GM19043 (cell line): Measurements from ENCODE around the gene NFIA.
"Not testable (repeated sequence)": the region's sequence is repeated elsewhere in the genome, so short reads cannot be mapped to it uniquely, and the experiment has no call there.

Experiments
- ATAC-seq: cut with Tn5 transposase; IDR thresholded peaks from one replicate; pipeline ENCODE4 v1.9.1; 2021; ENCODE audit warnings: low read depth; ENCODE audit not compliant: unreplicated experiment

Gene NFIA

DNA sequence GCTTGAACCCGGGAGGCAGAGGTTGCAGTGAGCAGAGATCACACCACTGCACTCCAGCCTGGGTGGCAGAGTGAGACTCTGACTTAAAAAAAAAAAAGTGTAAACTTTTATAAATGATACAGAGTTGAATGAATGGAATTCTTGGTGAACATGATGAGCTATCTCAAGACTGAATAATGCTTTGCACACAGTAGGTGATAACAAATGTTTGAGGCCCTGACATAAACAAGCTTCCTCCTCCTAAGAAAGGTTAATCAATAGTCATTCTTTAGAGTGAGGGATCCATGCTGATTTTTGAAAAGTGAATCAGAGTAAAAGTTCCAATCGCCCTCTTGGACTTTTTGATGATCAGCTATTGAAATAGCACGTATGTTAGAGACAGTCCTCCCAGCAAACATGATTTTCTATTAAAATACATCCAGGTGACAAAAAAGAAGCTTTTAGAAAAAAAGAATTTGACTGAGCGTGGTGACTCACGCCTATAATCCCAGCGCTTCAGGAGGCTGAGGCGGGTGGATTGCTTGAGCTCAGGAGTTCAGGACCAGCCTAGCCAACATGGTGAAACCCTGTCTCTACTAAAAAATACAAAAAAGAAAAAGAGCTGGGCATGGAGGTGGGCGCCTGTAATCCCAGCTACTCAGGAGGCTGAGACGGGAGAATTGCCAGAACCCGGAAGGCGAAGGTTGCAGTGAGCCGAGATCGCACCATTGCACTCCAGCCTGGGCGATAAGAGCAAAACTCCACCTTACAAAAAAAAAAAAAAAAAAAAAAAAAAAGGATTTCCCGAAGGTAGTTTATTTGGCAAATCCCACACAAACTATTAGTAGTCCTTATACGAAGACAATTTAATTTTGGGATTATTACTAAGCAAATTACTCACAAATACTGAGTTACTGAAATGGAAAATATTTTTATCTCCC, 181.8 kb downstream of the NFIA start:
- ATAC-seq: no peak

DNA sequence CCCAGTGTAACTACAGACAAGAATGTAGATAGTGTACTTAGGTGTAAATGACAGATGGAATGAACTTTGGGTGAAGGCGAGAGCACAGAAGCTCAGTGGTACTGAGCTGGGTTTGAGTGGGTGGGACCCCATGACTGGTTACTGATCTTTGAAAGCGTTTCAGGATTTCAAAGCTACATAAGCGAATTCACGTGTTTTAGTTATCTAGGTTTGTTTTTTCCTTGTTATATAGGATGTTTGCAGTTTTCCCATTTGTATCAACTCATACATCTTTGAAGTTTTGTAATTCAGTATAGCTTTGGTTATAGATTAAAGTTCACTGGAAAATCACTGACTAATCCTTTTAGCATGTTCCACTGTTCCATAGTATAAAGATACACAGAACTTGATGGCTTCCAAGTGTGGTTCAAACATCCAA, 182.5 kb downstream of the NFIA start:
- no peak for ATAC-seq

DNA sequence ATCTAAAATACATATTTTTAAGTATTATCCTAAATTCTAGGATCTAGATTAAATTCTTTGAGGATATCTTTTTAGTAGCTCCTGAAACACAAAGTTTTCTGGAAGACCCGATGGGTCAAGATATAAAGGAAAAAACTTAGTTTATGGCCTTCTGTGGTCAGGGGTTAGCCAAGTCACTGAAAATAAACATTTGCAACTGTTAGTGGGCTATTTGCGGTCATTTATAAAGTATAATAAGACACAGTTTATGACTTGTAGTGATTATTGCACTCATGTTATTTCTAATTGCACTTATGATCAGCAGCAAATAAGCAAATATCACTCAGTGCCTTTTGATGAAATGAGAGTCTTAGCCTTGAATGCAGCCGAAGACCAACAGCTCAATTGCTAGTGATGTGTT, 183.3 kb downstream of the NFIA start:
- no peak for ATAC-seq

DNA sequence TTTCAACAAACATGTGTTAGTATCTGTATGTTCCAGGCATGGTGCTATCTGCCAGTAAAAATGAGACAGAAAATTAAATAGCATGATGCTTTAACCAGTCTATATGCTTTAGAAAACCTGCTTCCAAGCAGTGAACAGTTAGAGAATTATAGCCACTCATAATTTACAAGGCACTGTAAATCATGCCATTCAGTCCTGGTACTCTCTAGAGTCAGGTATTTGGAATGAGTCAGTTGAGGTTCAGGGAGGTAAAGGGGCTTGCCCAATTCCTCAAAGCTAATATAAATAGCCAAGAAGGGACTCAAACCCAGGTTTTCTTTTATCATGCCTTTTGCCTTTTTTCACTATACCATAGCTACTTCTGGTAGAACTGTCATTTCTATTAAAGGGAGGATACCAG, 184.4 kb downstream of the NFIA start:
- ATAC-seq: no peak

DNA sequence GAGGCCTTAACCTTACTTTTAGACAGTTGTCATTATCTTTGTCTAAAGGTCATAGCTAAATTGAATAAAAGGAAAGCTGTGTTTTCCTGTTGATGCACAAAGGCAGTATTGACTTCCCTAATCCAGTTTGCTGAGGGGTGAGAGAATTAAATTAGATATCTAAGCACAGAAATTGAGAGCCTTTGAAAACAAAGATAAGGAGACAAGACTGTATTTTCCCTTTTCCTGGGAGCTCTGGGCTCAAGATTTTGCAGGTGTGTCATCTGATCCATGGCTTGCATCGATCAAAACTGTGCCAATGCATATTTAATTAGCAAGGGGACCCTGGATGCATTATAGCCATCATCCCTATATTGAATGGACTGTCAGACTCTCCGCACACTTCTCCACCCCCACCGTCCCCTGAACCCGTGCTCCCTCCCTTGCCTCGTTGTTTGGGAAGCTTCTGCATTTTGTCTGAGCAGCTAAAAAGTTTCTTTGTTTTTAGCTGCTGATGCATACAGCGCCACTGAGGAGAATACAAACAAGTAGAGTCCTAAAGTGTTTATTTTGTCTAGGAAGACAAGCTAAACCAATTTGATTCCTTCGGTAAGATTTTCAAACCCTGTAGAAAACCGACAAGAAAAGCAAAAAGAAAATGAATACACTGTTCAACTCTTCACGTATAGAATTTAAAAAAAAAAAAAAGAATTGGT, 186.3 kb downstream of the NFIA start:
- no peak for ATAC-seq

DNA sequence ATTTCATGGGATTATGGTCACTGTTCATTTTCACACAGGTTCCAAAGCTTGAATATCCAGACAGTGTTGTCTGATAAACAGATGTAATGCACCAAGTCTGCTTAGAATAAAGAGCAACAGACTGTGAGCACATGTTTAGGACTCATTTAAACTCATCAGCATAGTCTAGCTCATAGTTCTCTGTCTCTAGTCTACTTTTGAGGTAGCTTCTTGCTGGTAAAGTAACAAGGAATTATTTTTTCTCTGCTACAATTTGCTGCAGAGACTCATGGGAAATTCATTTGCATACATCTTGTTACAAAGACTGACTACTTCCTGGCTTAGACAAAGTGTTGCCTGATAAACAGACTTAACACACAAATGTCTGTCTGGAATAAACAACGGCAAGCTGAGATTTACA, 187.2 kb downstream of the NFIA start:
- ATAC-seq: no peak

DNA sequence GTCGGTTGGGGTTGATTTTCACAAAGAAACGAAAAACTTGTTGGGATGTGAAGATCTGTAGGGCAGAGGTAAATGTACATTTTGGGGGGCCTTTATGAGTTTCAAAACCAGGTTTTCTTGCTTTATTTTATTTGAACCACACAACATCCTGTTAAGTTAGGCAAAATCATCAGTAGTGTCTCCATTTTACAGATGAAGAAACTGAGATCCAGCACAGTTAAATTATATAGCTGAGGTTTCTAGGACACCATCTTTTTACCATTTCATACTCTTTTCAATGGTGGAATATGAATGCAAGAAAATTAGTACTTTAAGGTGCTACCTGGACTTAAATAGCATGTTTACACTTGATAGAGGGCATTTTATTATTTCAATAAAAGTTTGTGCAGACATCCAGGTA, 187.7 kb downstream of the NFIA start:
- no peak for ATAC-seq

DNA sequence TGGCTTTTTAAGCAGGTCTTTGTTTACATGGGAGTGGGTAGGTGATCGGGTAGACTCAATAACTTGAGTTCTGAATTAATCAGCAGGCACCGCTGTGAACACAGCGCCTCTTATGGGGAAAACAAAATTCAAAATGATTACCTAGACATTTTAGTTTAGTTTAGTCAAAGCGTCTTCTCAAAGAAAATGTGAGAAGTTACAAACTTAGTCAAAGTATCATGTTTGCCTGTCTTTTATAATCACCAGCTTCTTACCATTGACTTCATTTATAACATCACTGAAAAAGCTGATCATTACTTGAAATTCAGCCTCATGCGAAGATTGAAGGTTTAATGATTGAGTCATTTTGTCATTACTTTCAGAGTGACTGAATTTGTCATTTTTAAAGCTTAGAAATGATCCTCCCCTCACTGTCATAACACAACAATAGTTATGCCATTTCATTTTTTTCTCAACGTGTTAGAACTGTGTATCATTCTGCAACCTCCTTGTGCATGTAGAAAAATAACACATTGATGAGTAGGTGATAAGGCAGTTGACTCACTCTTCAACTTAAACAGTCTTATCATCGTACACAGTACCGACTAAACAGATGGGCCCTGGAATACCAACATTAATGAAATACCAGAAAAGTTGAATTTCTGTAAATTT, 188.5 kb downstream of the NFIA start:
- ATAC-seq: no peak

DNA sequence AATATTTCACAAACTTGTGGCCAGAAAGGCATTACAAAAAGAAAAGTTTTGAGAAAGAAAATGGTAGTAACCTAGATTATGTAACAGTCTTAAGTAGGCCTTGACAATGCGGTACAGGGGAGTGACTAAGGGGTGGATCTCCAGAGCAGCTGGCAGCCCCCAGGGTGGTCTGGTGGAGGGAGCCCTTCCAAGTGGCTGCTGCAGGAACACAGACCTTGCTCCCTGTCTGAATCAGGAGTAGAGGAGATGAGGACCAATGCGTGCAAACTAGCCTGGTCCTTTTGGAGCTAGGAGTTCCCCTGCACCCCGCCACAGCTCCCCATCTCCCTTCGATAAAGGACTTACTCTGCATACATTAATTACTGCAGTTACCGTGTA, 189.0 kb downstream of the NFIA start:
- ATAC-seq: no peak

DNA sequence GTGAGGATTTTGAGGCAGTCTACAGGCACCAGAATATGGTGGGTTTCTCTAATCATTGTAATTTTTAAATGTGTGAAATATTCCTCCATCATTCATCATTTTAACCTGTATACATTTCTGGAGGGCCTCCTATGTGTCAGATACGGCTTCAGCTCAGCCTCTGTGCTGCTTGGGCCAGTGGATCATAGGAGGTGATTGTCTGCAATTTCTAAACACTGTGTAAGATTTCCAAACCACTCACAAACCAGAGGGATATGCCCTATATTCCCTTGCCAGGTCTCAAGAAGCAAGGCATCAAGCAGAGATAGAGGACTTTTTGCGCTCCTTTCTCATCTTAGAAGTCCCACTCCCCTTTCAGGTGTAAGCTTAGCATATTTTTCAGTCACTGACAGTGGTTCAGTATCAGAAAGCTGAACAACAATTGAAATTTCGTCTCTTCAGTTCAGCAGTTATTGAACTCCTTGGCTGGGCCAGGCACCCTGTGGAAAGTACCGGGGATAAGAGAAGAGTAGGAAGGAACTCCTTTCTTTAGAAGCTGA, 190.9 kb downstream of the NFIA start:
- ATAC-seq: no peak

DNA sequence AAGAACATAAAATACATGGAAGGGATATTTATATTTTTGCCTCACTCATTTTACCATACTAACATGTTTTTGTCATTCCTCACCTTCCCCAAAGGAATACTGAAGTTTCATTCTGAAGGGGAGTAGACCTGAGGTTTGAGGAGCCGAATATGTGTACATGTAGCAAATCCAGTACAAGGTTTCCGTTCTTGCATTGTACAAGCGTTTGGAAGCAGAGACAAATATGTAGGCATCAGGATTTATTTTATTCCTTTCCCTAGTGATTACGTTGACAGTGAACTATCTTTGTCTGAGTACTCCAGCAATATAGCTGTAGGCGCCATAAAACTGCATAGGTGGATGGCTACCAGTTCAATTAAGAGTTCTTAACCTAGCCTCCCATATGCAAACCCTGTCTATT, 191.5 kb downstream of the NFIA start:
- no peak for ATAC-seq

DNA sequence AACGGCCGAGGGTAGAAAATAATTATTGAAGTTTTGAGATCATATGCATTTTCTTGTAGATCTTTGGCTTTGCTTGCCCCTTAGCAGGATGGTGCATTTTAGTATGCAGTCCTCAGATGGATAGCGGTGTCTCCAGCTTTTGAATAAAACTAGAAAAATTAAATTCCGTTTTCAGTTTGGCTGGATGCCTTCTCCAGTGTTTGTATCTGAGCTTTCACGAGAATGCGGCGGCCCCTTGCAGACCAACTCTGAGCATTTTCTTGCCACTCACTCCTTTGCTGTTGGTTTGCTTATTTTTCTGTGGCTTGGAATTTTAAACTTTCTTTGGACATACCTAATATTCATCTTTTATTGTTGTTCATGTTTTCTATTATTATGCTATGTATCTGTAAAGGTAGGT, 192.6 kb downstream of the NFIA start:
- ATAC-seq: no peak

DNA sequence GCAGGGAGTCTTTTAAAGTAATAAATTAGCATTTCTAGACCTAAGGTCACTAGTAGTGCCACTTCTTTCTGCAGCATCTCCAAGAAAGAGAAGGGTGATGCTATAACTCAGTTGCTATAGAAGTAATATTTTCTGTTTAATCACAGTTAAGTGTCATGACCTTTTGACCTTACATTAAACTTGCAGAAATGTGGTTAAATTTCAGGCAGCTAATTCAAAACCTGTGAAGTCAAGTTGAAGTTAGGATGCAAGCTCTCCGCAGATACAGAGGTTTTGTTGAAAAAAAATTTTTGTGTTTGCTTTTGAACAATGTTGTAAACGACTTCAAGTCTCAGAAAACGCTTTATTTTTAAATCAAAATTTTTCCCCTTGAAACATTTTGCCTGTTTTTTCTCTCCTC, 193.9 kb downstream of the NFIA start:
- no peak for ATAC-seq

DNA sequence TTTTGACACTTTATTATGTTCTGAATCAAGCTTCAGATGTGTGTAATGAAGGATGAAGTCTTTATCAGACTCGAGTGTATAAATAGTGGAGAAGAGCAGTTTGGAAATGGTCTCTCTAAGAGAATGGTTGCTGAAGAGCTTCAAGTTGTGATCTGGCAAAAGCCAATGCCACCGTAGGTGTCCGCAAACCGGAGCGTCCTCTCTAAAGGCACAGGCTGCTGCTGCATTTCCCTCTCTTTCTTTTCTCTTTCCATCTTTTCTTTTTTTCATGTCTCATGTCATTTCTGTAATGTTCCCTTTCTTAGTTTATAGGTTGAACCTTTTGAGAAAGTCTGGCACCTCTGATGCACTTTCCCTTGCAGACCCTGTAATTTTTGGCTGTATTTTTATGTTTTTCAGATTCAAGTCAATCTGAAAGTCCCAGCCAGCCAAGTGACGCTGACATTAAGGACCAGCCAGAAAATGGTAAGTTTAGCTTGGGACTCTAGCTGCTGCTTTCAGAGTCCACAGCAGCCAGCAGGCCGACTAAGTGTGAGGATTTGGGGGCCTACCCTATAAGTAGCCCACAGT, 194.8 kb downstream of the NFIA start:
- no peak for ATAC-seq

DNA sequence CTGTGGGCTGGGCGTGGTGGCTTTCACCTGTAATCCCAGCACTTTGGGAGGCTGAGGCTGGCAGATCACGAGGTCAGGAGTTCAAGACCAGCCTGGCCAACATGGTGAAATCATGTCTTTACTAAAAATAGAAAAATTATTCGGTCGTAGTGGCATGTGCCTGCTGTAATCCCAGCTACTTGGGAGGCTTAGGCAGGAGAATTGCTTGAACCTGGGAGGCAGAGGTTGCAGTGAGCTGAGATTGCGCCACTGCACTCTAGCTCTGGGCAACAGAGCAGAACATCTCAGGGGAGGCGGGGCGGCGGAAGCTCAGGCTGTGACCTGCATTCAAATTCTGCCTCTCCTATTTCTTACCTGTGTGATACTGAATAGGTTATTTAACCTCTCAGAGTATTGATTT, 196.1 kb downstream of the NFIA start:
- ATAC-seq: not testable (repeated sequence)

DNA sequence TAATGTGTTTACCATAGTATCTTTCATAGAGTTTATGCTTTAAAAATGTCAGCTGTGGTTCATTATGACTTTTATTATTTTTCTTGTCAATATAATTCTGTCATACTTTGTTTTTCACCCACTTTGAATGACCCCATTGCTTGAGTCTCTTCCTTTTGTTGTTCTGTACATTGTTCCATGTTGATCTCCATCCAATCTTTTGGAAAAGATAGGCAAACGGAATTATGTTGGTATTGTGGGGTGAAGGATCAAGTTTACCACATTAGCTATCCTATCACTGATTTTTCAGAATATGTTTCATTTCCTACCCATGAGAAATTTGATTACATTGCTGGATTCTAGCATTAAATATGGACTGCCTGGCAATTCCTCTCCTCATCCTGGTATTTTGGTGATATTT, 196.6 kb downstream of the NFIA start:
- ATAC-seq: no peak

DNA sequence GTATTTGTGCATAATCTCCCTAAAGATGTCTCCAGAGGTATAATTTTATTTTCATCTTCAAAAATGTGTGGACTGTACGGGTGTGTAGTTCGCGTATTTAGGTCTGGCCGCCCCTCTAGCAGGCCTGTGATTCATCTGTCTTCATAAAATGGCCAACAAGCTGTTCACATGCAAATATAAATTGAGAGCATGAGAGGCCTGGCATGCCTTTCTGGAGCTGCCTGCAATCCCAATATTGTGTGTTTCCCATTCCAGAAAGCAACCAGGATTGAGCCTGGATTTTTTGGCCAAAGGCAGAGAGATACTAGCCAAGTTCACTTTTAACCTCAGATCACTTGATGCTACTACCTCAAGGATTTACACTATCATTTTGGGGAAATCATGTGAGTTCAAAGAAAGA, 197.2 kb downstream of the NFIA start:
- ATAC-seq: no peak

DNA sequence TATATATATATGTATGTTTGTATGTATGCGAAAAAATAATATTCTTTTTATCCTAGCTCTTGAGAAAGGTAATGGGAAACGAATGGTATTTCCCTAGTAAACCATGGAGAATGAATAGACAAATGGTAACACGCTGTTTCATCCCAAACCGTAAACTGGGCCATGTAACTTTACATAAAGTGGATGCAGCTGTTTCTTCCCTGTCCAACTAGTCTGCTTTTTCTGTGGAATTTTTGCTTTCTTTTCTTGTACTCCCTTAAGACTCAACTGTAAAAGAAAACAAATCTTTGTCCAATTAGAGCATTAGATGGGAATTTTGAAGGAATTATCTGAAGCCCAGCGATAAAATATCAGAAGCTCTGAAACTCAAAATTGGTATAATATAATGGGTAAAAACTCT, 198.1 kb downstream of the NFIA start:
- ATAC-seq: no peak

DNA sequence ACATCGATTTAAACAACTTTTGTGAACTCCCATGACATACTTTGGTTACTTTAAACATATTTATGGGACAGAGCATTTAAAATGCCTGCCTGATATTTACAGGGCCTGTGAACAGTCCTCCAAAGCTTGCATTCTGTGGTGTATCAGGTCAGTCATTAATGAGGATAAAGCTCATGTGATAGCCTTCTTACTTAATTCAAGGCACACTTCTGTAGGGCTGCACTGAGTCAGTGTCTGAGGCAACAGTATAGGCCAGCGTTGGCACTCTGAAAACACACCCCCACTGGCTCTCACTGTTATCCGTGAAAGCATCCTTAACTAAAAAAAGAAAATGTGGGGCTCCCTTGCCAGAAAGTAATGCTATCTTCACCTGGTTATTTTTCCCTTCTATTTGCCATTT, 200.0 kb downstream of the NFIA start:
- no peak for ATAC-seq

DNA sequence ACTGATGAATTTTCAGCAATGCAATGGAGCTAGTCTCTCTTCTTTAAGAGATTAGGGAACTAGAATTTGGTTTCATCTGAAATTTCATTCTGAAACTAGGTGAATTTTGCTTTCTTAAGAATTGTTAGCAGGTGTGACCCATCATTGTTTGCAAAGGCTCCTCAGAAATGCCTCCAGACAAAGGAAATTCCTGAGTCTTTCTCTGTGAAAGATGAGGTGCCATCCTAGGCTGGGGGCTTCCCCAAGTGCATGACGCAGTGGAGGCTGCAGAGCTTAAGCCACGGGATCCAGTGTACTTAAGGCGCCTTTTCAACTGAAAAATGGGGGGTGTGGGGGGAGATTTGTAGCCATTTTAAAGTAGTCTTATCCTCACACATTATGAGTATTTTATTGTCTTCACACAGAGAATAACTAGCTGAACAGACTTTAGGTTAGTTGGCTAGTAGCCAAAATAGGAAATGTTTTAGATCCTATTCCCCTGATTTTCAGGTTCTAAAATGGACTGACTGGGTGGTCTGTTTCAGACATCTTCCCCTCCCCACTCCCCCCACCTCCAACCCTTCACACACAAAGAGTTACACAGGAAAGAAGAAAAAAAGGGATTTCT, 202.0 kb downstream of the NFIA start:
- ATAC-seq: no peak

DNA sequence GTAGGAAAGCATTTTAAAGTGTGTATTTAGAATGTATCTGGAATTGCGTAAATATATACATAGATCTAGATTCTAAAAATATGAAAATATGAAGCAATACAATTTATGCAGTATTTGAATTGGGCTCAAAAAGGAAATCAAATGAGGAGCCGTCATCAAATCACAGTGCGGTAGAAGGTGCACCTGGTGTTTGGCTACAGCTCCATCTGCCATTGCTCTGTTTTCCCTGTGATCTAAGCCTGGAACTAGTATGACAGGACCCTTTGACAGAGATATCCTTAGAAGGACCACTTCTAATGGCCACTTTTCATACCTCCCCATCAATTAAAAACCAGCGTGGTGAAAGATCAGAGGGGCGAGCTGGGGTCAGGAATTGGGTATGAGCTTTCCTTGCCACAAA, 202.6 kb downstream of the NFIA start:
- ATAC-seq: no peak
